ENCODE results near the gene BCAP29.
A peak's percentile ranks its signal among the peaks of the same experiment; 100 is the strongest.
"Not testable (repeated sequence)": the region's sequence is repeated elsewhere in the genome, so short reads cannot be mapped to it uniquely, and the experiment has no call there.

The BCAP29 gene

DNA sequence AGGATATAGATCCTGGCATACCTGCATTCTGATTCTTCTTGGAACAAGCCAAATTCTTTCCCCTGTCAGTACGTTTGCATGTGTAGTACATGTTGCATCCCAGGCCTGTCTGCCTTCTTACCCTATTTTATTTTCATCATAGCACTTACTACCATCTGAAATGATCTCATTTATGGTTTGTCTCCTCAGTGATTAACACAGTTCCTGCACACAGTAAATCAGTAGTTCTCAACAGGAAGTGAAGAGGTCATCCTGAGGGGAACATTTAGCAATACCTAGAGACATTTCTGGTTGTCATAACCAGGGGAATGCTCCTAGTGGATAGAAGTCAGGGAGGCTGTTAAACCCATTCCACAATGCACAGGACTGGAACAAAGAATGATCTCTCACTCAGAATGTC lies 42.4 kb downstream of the BCAP29 start:
- DNase-seq (ENCODE audit: low read depth in 2 of 2): peak; percentile 61 to 66

DNA sequence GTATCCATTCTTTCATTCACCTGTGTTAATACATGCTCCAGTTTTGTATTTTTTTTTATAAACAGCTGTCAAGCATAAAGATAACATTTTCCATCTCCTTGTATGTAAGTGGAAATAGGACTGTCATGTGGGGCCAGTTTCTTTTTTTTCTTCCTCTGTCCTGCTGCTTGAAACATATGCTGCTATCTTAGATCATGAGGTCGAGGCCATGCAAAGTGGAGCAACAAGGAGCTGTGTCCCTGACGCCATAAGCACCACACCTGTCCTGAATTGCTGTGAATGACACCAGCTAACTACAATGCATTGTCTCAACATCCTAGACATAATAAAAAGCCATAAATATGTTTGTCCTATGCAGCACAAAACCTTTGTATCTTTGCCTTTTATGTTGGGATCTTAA lies 42.8 kb downstream of the BCAP29 start:
- DNase-seq (ENCODE audit: low read depth in 2 of 2): no peak

DNA sequence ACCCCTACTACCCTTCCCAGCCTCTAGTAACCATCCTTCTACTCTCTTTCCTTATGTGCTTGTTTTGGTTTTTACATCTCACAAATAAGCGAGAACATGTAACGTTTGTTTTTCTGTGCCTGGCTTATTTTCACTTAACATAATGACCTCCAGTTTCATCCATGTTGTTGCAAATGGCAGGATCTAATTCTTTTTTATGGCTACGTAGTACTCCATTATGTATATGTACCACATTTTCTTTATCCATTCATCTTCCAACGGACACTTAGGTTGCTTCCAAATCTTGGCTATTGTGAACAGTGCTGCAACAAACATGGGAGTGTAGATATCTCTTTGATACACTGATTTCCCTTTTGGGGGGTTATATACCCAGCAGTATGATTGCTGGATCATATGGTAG lies 47.0 kb downstream of the BCAP29 start:
- no peak for DNase-seq (ENCODE audit: low read depth in 2 of 2)

DNA sequence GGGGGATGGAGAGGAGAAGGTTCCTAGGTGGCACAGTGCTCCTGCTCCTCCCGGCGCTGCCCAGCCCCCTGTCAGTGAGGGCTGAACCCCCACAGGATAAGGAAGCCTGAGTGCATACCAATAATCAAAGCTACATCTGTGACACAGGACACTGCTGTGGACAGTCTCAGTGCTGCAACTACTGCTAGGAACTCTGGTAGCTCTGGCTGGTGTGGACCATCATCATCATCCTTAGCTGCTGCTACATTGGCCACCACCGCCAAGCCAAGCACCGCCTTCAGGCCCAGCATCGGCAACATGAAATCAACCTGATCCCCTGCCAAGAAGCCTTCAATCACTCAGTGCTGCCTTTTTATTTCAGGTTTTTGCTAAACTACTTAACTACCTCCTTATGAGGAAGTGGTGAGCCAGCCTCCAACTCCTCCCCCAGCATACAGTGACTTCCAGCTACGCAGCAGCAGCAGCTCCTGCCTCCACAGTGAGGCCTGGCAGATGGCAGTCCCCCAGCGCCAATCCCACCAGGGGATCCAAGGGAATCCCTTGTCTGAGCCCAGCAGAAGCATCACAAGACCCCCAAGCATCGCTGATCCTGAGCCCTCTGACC lies 48.5 kb downstream of the BCAP29 start:
- no peak for DNase-seq (ENCODE audit: low read depth in 2 of 2)

DNA sequence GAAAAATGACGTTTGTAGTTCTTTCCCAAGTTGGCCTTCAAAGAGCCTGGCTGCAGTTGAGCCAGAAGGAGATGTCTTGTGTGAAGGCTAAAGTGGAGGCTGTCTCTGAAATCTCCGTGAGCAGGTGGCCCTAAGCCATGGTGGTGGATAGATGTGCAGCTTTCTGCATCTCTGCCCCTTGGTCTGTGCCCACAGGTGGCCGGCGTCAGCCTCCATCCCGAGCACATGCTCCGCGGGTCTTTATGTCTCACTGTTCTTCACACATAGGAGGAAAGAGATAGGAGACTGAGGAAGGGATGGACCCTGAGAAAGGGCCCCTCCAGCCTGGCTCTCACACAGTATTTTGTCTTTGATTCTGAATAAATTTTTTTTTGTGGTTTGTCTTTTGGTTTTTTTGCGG lies 50.3 kb downstream of the BCAP29 start:
- no peak for DNase-seq (ENCODE audit: low read depth in 2 of 2)

DNA sequence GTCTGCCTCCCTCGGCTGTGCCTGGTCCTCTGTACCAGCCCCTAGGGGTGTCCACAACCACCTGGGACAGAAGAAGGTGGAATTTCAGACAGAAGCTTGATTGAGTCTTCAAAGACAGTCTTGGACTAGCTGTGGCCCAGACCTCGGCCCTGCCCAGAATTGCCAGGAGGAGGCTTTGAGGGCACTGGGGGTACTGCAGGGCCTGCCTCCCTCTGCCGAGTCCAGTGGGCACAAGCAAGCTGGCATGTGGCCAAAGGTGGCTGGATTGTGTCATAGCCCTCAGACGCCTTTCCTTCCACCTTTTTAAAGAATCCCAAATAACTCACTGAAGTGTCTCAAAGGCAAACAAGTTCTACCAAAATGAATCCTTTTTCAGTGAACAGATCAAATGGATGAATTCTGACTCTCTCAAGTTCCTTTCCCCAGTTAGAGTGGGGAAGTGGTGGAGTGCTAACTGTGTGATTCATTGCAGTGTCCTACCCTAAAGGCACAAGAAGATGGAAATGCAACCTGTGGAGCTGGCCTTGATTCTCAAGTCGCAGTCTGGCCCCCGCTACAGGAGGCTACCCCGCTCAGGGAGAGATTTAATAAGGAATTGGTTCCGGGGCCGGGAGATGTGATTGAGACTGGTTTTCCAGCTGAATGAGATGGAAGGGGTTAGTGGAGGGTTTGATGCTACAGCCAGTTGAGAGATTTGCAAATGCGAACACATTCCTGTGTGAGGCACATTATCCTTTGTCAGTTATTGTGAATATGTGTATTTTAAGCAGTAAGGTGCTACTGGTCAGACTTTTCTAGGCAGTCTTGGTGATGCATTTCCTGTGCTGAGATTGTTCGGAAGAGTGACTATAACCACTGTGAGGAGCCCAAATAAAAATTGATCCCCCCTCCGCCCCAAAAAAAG lies 51.8 kb downstream of the BCAP29 start:
- DNase-seq (ENCODE audit: low read depth in 2 of 2): no peak

DNA sequence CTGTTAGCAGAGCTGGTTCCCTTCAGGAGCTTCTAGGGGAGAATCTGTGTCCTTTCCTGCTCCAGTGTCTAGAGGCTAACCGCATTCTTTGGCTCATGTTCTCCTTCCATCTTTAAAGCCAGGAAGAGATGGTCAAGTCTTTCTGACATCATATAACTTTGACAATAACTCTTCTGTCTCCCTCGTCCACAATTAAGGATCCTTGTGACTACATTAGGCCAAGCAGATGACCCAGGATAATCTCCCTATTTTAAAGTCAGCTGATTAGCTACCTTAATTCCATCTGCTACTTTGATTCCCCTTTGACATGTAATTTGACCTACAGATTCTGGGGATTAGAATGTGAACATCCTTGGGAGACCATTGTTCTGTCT lies 52.4 kb downstream of the BCAP29 start:
- no peak for DNase-seq (ENCODE audit: low read depth in 2 of 2)

DNA sequence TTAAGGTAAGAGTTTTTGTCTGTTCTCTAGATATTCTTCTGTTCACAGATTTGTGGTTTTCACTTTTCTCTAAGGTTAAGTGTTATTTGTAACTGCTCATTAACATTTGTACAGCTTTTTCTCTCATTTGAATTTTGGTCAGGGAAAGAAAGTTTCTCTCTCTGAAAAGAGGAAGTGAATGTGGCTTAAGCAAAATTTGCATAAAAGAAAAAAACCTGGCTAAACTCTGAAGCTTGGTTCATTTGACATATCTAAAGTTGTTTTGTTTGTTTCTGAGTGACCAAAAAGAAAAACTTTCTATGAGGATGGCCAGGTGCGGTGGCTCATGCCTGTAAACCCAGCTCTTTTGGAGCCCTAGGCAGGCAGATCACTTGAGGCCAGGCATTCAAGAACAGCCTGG lies 58.5 kb downstream of the BCAP29 start:
- DNase-seq (ENCODE audit: low read depth in 2 of 2): no peak

DNA sequence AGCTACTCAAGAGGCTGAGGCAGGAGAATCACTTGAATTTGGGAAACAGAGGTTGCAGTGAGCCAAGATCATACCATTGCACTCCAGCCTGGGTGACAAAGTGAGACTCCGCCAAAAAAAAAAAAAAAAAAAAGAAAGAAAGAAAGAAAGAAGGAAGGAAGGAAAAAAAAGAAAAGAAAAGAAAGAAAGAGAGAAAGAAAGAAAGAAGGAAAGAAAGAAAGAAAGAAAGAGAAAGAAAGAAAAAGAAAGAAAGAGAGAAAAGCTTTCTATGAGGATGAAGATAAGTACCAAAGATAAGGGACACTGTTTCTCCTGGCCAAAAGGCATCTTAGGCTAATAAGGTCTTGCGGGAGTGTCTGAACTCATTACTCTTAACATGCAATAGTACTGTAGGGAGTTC lies 59.0 kb downstream of the BCAP29 start:
- not testable (repeated sequence) for DNase-seq (ENCODE audit: low read depth in 2 of 2)

DNA sequence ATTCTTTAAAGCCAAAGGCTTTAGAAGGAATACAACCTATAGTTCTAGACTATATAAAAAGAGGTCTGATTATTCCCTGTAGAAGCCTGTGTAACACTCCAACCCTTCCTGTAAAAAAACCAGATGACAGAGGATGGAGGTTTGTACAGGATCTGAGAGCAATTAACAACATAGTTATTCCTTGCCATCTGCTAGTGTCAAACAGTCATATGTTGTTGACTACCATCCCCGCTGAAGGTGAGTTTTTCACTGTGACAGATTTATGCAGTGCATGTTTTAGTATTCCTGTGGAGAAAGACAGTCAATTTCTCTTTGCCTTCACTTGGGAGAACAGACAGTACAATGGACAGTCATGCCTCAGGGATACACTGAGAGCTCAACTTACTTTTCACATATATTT lies 61.6 kb downstream of the BCAP29 start:
- no peak for DNase-seq (ENCODE audit: low read depth in 2 of 2)

DNA sequence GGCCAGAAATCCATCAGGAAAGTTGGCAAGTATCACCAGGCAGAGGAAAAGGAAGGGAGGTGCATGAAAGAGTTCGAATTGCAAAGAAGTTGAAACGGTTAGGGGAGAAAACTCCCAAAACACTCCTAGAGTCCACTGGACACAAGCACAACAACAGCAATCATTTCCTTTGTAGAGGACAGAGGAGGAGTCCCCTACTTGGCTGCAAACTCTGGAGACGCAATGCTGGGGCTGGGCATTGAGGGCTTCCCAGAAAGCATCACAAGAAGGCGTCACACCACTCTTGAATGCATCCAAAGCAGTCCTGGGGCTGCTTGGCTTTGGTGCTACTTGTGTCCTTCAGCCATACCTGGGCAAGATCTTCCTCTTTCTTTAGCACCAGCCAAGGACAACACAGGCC lies 62.5 kb downstream of the BCAP29 start:
- no peak for DNase-seq (ENCODE audit: low read depth in 2 of 2)

DNA sequence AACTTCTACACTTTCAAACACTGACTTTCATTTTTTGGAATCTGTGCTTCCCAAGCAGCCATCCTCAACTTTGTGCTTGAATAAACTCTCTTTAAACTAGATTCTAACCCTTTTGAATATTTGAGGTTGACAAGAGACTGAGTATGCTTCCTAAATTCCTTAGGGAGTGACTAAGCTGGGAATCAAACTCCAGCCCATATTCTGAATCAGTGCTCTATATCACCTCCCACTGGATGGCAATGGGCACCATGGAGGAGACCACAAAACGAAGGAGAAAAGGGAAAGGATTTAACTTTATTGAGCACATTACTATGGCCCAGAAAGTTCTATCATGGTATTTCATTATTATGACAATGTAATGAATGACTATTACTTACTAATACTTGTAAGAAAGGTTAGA lies 63.4 kb downstream of the BCAP29 start:
- peak in 1 of 2 experiments; percentile 15 for DNase-seq (ENCODE audit: low read depth in 2 of 2)

DNA sequence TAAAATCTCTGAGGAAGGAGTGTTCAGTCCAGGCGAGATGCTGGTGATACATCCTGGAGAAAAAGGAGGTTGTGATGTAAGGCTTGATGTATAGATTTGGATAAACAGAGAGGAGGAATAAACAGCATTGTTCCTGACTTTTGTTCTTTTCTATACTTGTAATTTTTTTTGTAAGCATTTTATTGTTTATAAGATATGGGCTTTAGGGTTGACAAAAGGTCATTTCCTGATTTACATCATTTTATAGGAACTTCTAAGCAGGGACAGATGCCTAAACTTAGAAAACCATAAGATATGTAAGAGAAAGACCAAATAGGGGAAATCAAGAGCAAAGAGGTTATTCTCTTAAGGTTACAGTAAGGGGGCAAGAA lies 63.9 kb downstream of the BCAP29 start:
- no peak for DNase-seq (ENCODE audit: low read depth in 2 of 2)

DNA sequence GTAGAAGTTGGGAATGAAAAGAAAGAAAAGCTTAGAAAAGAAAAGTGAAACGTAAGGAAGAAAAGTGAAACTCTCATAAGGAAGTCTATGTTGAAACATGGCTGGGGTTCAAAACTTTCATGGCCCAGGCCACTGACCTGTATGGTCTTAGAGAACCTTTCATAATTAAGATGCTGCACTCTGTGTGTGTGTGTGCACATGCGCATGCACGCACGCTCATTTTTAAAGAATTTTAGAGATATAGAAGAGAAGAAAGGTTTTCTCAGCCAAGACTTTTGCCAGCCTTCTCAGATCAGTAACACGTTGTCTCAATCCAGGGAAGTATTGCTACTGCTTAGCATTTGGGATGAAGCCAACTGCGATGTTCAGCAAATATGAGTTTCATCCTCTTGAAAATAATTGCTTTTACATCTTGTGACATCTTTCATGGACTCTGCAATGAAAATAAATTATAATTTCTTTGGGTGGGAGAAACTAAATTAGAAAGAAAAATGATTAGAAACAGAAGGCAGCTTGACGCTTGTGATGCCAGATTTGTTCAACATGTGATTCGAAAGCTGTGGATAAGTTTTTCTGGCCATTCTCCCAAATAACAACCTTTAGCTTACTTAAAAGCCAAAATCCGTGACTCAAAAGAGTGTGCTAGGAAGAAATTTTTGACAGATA lies 64.4 kb downstream of the BCAP29 start:
- peak; percentile 60 to 65 for DNase-seq (ENCODE audit: low read depth in 2 of 2)

DNA sequence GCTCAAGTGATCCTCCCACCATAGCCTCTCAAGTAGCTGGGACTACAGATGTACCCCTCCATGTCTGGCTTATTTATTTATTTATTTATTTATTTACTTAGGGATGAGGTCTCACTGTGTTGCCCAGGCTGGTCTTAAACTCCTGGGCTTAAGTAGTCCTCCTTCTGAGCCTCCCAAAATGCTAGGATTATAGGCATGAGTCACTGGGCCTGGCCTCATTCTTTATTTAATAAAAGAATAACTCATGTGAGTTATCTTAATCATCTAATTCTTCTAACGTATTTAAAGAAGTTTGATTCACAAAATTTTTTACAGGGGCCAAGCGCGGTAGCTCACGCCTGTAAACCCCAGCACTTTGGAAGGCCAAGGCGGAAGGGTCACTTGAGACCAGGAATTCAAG lies 72.6 kb downstream of the BCAP29 start:
- DNase-seq (ENCODE audit: low read depth in 2 of 2): no peak

DNA sequence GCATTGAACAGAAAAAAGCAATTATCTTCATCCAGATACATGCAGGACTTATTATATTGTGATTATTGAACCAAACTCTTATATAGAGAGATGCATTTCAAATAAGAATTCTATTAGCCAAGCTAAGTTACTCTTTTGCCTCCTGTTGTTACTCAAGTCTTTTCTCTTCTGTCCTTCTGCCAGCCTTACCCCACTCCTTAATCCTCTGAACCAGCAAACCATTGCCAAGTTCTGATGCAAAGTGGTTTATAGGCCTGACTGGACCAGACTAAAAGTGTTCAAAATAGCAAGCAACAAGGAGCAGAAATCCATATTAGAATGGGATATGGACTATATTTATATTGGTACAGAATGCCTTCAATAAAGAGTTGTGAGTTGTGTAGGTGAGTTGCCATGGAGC lies 78.4 kb downstream of the BCAP29 start:
- no peak for DNase-seq (ENCODE audit: low read depth in 2 of 2)

DNA sequence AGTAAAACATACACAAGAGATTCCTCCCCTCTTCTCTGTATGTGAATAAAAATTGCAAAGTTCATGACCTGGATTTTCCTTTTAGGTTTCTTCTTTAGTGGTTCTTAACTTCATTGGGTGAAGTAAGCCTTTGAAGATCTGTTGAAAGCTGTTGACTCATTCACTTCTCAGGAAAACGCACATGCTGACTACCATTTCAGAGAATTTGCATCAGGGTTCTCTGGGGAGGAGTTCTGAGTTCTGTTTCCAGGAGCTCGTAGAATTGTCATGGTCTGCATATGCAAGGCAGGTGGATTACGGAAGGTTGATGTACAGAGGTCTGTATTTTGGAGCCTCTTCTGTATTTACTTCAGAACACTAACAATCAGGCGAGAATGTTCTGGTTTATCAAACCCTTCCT lies 79.6 kb downstream of the BCAP29 start:
- peak; percentile 33 to 49 for DNase-seq (ENCODE audit: low read depth in 2 of 2)

DNA sequence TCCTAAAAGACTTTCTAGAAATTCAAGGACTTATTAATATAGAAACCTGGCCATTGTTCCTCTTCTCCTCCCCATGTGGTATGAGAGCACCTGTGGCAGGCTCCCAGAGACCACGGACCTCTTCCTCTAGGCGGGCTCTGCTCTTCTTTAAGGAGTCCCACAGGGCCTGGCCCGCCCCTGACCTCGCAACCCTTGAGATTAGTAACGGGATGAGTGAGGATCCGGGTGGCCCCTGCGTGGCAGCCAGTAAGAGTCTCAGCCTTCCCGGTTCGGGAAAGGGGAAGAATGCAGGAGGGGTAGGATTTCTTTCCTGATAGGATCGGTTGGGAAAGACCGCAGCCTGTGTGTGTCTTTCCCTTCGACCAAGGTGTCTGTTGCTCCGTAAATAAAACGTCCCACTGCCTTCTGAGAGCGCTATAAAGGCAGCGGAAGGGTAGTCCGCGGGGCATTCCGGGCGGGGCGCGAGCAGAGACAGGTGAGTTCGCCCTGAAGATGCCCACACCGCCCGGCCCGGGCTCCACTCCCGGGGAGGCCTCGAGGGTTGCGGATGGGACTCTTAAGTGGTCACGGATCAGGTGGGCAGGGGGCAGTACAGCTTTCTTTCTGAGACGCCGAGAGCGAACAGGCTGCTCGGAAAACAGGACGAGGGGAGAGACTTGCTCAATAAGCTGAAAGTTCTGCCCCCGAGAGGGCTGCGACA lies 80.5 kb downstream of the BCAP29 start, which contains the start of gene SLC26A4:
Gene SLC26A4 (plus strand): TSS at position 448 of the 700 bp plus-strand sequence. CDS start 814 bp downstream, outside the sequence.
- no peak for DNase-seq (ENCODE audit: low read depth in 2 of 2)

DNA sequence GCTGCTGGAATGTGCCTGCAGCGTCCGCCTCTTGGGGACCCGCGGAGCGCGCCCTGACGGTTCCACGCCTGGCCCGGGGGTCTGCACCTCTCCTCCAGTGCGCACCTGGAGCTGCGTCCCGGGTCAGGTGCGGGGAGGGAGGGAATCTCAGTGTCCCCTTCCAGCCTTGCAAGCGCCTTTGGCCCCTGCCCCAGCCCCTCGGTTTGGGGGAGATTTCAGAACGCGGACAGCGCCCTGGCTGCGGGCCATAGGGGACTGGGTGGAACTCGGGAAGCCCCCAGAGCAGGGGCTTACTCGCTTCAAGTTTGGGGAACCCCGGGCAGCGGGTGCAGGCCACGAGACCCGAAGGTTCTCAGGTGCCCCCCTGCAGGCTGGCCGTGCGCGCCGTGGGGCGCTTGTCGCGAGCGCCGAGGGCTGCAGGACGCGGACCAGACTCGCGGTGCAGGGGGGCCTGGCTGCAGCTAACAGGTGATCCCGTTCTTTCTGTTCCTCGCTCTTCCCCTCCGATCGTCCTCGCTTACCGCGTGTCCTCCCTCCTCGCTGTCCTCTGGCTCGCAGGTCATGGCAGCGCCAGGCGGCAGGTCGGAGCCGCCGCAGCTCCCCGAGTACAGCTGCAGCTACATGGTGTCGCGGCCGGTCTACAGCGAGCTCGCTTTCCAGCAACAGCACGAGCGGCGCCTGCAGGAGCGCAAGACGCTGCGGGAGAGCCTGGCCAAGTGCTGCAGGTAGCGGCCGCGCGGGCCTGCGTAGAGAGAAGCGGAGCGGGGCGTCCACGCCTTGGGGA lies 81.2 kb downstream of the BCAP29 start:
- DNase-seq (ENCODE audit: low read depth in 2 of 2): no peak

DNA sequence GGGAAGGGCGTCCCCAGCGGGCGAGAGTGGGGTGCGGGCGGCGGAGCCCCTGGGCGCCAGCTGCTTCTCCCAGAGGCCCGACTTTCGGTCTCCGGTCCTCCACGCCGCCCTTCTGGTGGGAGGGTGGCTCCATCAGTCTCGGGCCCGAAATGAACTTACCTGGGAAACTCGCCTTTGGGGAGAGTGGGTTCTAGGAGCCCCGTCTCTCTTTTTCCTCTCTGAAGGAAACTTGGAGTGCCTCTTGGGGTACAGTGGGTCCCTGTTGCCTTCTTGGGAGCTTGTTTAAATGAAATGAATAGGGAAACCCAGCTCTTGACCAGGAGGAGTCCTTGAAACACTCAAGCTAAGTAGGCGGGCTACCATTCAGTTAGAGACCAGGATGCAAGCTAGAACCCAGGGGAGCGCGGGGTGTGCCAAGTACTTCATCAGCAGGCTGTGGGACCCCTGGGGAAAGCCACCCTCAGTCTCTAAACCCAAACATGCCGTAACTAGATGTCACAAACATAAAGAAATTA lies 81.9 kb downstream of the BCAP29 start:
- DNase-seq (ENCODE audit: low read depth in 2 of 2): no peak

DNA sequence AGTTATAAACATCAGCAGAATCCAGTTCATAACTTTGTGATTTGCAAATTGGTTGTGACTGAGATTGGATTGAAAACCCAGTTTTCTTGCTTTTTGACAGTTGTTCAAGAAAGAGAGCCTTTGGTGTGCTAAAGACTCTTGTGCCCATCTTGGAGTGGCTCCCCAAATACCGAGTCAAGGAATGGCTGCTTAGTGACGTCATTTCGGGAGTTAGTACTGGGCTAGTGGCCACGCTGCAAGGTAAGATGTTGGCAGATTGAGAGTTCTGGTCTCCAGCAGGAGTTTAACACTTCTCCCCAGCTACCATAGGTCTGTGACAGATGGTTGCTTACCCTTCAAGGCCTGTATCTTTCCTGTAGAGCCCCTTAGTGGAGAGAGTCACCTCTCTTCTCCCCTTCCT lies 83.2 kb downstream of the BCAP29 start:
- DNase-seq (ENCODE audit: low read depth in 2 of 2): no peak
